Measurements from ENCODE around the gene DMD.

The DMD gene

DNA sequence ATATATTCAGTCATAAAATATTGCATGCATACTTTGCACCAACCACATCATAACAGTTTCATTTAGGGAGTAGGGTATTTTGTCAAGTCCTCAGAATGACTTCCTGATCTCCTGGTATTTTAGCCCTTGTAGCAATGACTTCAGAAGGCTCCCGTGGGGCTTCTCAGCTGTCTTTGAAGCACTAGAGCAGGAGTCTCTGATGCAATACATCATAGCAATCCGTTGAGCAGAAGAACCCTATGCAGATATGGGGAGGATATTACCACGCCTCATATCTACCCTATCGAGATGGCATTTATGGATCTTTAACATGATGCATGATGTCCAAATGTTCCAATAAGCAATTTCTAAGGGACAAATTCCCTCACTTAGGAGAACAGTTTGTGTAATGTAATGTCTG lies 1765.8 kb downstream of the DMD start:
- H3K4me3 ChIP-seq (ENCODE audit: low read depth, low read length): no peak overlapping the region
- TF ChIP-seq, protein P1, sequence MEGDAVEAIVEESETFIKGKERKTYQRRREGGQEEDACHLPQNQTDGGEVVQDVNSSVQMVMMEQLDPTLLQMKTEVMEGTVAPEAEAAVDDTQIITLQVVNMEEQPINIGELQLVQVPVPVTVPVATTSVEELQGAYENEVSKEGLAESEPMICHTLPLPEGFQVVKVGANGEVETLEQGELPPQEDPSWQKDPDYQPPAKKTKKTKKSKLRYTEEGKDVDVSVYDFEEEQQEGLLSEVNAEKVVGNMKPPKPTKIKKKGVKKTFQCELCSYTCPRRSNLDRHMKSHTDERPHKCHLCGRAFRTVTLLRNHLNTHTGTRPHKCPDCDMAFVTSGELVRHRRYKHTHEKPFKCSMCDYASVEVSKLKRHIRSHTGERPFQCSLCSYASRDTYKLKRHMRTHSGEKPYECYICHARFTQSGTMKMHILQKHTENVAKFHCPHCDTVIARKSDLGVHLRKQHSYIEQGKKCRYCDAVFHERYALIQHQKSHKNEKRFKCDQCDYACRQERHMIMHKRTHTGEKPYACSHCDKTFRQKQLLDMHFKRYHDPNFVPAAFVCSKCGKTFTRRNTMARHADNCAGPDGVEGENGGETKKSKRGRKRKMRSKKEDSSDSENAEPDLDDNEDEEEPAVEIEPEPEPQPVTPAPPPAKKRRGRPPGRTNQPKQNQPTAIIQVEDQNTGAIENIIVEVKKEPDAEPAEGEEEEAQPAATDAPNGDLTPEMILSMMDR (IDR thresholded peaks at IDR 0.05; ENCODE audit: low read depth, low read length): no peak

DNA sequence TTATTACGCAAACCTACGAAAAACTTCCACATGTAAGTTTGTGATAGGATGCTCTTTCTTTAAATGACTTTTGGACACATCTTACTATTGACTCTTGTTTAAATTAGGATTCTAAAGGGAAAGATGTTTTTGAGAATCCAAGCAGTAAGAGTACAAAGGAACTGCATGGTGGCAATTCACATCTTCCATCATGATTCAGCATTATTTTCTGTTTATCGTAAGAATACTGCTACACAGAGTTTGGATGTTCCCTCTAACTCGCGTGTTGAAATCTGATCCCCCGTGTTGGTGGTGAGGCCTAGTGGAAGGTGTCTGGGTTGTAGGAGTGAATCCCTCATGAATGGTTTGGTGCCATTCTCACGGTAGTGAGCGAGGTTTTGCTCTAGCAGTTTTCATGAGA lies 1767.7 kb downstream of the DMD start:
- no peak overlapping the region for H3K4me3 ChIP-seq (ENCODE audit: low read depth, low read length)
- TF ChIP-seq, protein P1 (IDR thresholded peaks at IDR 0.05; ENCODE audit: low read depth, low read length): no peak

DNA sequence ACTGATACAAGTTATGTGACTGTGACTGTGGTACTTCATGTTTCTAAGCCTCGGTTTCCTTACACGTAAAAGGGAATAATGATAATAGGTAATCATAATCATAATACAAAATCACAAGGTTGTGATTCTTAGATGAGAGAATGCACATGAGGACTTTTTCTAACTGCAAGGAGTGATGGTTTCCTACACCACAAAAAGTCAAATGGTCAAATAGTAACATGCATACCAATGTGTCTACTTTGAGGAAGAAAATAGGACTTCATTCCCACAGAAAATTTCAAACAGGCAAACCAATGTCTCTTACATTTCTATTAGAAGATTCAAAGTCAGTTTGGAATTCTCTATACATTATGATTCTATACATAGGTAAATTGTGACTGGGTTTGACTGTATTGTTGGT lies 1770.8 kb downstream of the DMD start:
- H3K4me3 ChIP-seq (ENCODE audit: low read depth, low read length): no peak overlapping the region
- TF ChIP-seq, protein P1 (IDR thresholded peaks at IDR 0.05; ENCODE audit: low read depth, low read length): no peak

DNA sequence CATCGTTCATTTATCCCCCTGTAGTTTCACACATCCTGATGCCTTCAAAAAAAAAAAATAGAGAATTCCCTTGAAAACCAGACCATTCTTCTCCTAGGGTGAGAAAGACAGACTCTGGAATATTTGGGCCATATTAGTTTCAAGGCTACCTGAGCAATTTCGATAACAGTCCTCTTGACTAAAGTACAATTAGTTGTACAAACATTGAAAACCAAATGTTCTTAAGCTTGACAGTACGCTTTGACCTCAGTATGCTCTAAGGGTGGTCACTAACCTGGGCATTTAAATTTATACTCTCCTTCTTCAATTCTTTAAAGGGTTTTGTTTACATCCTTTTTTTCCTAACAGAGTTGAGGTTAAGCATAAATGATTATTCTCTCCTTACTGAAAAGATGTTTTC lies 1774.9 kb downstream of the DMD start:
- TF ChIP-seq, protein P1 (IDR thresholded peaks at IDR 0.05; ENCODE audit: low read depth, low read length): no peak

DNA sequence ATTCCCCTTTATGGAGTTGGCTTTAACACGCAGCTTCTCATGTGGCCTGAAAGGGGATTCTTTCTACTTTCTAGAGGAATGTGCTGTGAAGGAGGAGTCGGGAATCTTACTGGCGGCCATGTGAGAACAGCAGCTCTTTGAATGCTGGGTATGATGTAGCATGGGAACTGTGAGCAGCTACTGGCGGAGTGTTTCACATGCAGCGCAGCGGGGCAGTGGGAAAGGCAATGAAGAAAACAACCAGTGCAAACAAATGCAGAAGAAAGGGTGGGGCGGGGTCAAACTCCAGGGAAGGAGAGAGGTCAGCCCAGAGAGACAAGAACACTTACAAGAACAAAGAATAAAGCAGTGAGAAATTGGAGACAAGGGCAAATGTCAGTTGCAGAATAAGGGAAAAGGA lies 1775.8 kb downstream of the DMD start:
- H3K4me3 ChIP-seq (ENCODE audit: low read depth, low read length): no peak overlapping the region
- TF ChIP-seq, protein P1 (IDR thresholded peaks at IDR 0.05; ENCODE audit: low read depth, low read length): no peak

More for the DNA sequence above, 1774.9 kb downstream of the DMD start:
- no peak overlapping the region for H3K4me3 ChIP-seq (ENCODE audit: low read depth, low read length)

DNA sequence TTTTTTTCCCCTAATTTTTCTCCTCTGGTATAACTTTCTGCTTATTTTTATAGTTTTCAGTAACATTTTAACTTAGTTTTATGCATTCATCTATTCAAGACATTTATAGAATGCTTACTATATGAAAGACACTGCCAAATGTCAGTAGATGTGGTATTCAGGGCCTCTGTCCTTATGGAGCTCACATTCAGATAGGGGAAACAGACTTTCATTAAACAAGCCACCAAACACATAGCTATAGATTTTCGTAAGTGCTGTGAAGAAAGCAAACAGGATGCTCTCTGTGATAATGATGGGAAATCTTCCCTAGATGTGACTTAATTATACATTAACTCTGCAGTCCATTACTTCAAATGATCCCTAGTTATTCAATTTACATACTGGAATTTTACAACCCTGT lies 1777.5 kb downstream of the DMD start:
- TF ChIP-seq, protein P1 (IDR thresholded peaks at IDR 0.05; ENCODE audit: low read depth, low read length): no peak

DNA sequence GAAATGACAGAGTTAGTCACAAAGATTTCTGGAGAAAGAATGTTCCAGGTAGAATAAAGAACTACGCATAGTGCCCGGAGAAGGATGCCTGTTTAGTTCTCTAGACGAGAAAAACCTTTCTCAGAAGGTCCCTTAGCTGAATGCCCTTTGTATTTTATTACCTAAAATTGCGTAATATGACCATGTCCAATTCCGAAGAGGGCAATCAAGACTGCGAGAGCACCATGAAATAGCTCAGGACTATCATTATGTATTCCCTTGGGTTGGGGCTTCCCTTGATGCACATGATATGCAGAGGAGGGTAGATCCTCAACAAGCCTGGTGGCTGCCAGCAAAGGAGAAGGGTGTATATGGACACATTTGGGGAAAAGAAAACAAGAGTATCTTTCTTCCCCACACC lies 1781.4 kb downstream of the DMD start:
- TF ChIP-seq, protein P1 (IDR thresholded peaks at IDR 0.05; ENCODE audit: low read depth, low read length): no peak
- H3K4me3 ChIP-seq (ENCODE audit: low read depth, low read length): no peak overlapping the region

More for the DNA sequence above, 1777.5 kb downstream of the DMD start:
- H3K4me3 ChIP-seq (ENCODE audit: low read depth, low read length): no peak overlapping the region

Measured in WI38 (cell line).